Karpas-422 (cell line): Measurements from ENCODE around the gene ASB2. TPM values are rescaled to one million over a fixed set of nuclear protein-coding genes. Genes with fewer than 3 reads are reported as not detected.

Experiments
- DNase-seq: peaks from one replicate; pipeline ENCODE4 v3.0.0-alpha.2; 2015
- H2AFZ ChIP-seq: fragments of 200-600 bp; sonication (generic); 2 replicates; pipeline ENCODE4 v1.6.1; 2014; ENCODE audit warnings: antibody characterized with exemption, low read length, mixed read lengths
- H3K27ac ChIP-seq: fragments of 200-600 bp; sonication (generic); 2 replicates; pipeline ENCODE4 v1.5.1; 2014; ENCODE audit warnings: mild to moderate bottlenecking, low read length, moderate library complexity
- H3K27me3 ChIP-seq: fragments of 200-600 bp; sonication (generic); 2 replicates; pipeline ENCODE4 v1.6.1; 2014; ENCODE audit warnings: low read length, mixed read lengths
- H3K36me3 ChIP-seq: fragments of 200-600 bp; sonication (generic); 2 replicates; pipeline ENCODE4 v1.6.1; 2014; ENCODE audit warnings: low read length, mixed read lengths; ENCODE audit not compliant: insufficient read depth
- H3K4me1 ChIP-seq: fragments of 200-600 bp; sonication (generic); 2 replicates; pipeline ENCODE4 v1.6.1; 2014; ENCODE audit warnings: mild to moderate bottlenecking, low read length, mixed read lengths
- H3K4me2 ChIP-seq: fragments of 200-600 bp; sonication (generic); 2 replicates; pipeline ENCODE4 v1.6.1; 2014; ENCODE audit warnings: low read length, low read depth, mild to moderate bottlenecking; ENCODE audit not compliant: poor library complexity, severe bottlenecking
- H3K4me3 ChIP-seq: fragments of 200-600 bp; sonication (generic); 2 replicates; pipeline ENCODE4 v1.5.1; 2014; ENCODE audit warnings: mild to moderate bottlenecking, antibody characterized with exemption, low read length, mixed read lengths
- H3K79me2 ChIP-seq: fragments of 200-600 bp; sonication (generic); 2 replicates; pipeline ENCODE4 v1.6.1; 2014; ENCODE audit warnings: mild to moderate bottlenecking, low read length, mixed read lengths
- H3K9ac ChIP-seq: fragments of 200-600 bp; sonication (generic); 2 replicates; pipeline ENCODE4 v1.6.0; 2014; ENCODE audit warnings: low read length
- H3K9me2 ChIP-seq: fragments of 200-600 bp; sonication (generic), shearing (Covaris generic); replicated peaks from 2 replicates; pipeline ENCODE4 v1.6.0; 2014; ENCODE audit warnings: mild to moderate bottlenecking, low read length, moderate library complexity; ENCODE audit not compliant: insufficient read depth
- H3K9me3 ChIP-seq: fragments of 300-700, 200-600 bp; sonication (generic); 2 replicates; pipeline ENCODE4 v1.6.1; 2014; ENCODE audit warnings: low read length, mixed read lengths
- H4K20me1 ChIP-seq: fragments of 200-600 bp; sonication (generic); 2 replicates; pipeline ENCODE4 v1.6.1; 2014; ENCODE audit warnings: mild to moderate bottlenecking, antibody characterized with exemption, low read length, low read depth; ENCODE audit not compliant: insufficient read depth
- total RNA-seq: library from RNA; depleted of rRNA; stranded (reverse); fragments of >200 nt; shearing (Covaris generic); gene quantifications from 2 replicates; pipeline ENCODE4 v1.2.3, GENCODE V29; 2014; ENCODE audit warnings: low replicate concordance

ASB2 gene
- total RNA-seq, 1 experiment from 2014 or later = 2.3 TPM

DNA sequence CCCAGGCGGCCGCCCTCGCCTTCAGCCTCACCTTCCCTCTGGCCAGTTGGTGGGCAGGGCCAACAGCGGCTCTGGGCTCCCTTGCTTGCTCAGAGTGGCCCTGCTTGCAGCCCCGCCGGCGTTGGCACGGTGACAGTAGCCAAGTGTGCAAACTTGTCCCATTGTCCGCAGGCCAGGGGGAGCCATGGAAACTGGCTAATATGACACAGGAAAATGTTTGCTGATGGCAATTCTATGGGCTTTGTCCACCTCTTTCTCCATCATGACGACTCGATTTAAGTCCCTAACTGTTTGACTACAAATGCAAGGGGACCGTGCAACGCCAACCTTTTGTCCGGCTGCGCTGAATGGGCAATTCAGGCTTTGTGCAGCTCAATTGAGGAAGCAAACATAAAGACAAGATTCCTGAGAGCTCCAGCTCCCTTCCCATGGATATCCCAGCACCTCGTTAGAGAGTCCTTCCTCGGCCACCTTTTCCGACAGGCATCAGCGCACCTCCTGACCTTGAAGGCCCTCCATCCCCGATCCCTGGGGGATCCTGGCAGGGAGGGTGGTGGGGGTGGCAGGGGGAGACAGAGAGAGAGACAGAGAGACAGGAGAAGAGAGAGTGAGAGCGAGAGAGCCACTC, 50.0 kb downstream of the ASB2 start:
- no peaks in the 10 kb centered on the region for H3K9me3 ChIP-seq
- no peak overlapping the region for H3K4me2 ChIP-seq
- H3K9ac ChIP-seq = no peak overlapping the region
- no peaks in the 10 kb centered on the region for H3K36me3 ChIP-seq
- H3K79me2 ChIP-seq = no peaks in the 10 kb centered on the region
- no peaks in the 10 kb centered on the region for H3K9me2 ChIP-seq
- no peak overlapping the region for H3K4me3 ChIP-seq
- H2AFZ ChIP-seq = no peak overlapping the region
- no peaks in the 10 kb centered on the region for H3K27me3 ChIP-seq
- no peaks in the 10 kb centered on the region for H4K20me1 ChIP-seq
- no peak for DNase-seq
- H3K4me1 ChIP-seq = no peaks in the 10 kb centered on the region
- H3K27ac ChIP-seq = no peak overlapping the region

DNA sequence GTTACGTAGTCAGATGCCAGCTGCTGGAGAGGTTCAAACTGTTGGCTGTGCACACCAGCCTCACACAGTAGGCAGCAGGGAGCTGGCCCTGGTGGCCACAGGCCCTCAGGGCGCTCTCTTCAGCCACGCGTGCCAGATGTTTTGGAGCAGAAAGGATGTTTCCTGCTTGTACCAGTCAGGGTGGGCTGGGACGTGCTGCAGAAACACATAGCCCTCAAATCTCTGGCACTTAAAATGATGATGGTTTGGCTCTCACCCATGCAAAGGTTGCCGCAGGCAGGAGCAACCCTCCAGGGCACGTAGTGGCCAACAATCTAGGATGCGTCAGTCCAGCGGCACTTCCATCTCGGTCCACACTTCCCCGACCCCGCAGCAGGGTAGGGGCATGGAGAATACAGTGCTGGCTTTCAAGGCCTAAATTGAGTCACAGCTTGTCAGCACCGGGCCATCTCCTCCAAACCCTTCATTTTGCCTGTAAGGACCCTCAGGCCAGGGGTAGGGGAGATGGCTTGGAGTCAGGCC, 50.9 kb downstream of the ASB2 start:
- H3K4me3 ChIP-seq = no peak overlapping the region
- H3K36me3 ChIP-seq = no peaks in the 10 kb centered on the region
- no peak overlapping the region for H3K9ac ChIP-seq
- no peak overlapping the region for H3K4me2 ChIP-seq
- H3K27me3 ChIP-seq = no peaks in the 10 kb centered on the region
- no peak overlapping the region for H3K27ac ChIP-seq
- H3K79me2 ChIP-seq = no peaks in the 10 kb centered on the region
- H3K9me3 ChIP-seq = no peaks in the 10 kb centered on the region
- no peaks in the 10 kb centered on the region for H3K9me2 ChIP-seq
- DNase-seq = no peak
- no peak overlapping the region for H2AFZ ChIP-seq
- H3K4me1 ChIP-seq = no peaks in the 10 kb centered on the region
- H4K20me1 ChIP-seq = no peaks in the 10 kb centered on the region

DNA sequence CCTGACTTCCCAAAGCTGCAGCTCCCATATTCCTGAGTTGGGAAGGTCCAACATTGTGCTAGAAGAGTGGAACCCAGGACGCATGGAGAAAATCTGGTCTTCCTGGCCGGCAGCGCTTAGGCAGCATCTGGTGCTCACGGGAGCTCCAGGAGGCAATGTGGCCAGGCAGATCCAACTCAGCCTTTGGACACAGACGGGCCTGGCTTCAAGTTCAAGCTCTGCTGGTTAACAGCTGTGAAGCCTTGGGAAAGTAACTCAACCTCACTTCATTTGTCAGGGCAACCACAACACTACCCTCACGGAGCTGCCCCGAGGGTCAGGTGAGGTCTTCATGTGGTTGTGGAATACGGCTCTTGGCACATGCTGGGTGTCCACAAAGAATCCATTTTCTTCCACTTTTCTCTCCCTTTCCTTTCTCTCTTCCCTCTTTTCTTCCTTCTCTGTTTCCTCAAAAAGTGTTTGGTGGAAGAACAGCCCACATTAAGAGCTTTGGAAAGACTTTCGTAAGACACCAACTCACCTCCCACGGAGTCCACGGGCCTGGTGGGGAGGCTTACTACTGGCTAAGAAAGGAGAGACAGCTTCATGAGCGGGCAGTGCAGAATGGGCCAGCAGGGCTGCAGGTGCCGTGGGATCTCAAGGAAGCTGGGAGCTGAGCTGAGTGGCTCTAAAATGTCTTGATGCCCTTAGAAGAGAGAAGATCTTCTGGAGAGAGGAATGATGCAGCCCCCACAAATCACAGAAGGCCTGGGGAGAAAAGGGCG, 51.6 kb downstream of the ASB2 start:
- Histone ChIP-seq H3K27me3 (no peaks in the 10 kb centered on the region), H3K9me3 (no peaks in the 10 kb centered on the region), H3K79me2 (no peaks in the 10 kb centered on the region), H4K20me1 (no peaks in the 10 kb centered on the region), H3K4me1 (no peaks in the 10 kb centered on the region), H3K4me3 (no peak overlapping the region), H3K9me2 (no peaks in the 10 kb centered on the region), H3K36me3 (no peaks in the 10 kb centered on the region), H3K9ac (no peak overlapping the region), H3K4me2 (no peak overlapping the region), H2AFZ (no peak overlapping the region), H3K27ac (no peak overlapping the region)
- no peak for DNase-seq

DNA sequence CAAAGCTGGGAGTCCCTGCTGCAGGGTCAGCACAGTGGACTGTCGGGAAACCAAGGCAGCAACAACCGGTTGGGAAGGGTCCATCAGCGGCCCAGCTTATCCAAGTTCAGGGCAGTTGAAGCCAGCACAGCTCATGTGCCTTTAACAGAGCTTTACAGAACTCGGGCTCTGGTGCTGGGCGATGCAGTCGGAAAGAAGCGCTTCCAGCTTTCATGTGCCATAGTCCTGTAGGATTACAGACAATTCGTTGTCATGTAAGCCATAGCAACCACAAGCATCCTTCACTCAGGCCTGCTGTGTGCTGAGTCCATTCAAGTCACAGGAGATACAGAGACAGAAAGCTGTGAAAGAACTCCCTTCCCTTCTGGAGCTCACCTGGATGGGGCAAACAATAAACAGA, 52.7 kb downstream of the ASB2 start:
- H3K79me2 ChIP-seq = no peaks in the 10 kb centered on the region
- H3K4me1 ChIP-seq = no peaks in the 10 kb centered on the region
- H3K9me3 ChIP-seq = no peaks in the 10 kb centered on the region
- H3K27me3 ChIP-seq = 0 out of 2 replicates have a peak, but pooled peaks cover 5% of the 10 kb centered on the region
- H3K9ac ChIP-seq = no peak overlapping the region
- no peak overlapping the region for H3K4me2 ChIP-seq
- H2AFZ ChIP-seq = no peak overlapping the region
- H3K27ac ChIP-seq = no peak overlapping the region
- no peak overlapping the region for H3K4me3 ChIP-seq
- H3K9me2 ChIP-seq = no peaks in the 10 kb centered on the region
- DNase-seq = no peak
- H3K36me3 ChIP-seq = no peaks in the 10 kb centered on the region
- no peaks in the 10 kb centered on the region for H4K20me1 ChIP-seq

DNA sequence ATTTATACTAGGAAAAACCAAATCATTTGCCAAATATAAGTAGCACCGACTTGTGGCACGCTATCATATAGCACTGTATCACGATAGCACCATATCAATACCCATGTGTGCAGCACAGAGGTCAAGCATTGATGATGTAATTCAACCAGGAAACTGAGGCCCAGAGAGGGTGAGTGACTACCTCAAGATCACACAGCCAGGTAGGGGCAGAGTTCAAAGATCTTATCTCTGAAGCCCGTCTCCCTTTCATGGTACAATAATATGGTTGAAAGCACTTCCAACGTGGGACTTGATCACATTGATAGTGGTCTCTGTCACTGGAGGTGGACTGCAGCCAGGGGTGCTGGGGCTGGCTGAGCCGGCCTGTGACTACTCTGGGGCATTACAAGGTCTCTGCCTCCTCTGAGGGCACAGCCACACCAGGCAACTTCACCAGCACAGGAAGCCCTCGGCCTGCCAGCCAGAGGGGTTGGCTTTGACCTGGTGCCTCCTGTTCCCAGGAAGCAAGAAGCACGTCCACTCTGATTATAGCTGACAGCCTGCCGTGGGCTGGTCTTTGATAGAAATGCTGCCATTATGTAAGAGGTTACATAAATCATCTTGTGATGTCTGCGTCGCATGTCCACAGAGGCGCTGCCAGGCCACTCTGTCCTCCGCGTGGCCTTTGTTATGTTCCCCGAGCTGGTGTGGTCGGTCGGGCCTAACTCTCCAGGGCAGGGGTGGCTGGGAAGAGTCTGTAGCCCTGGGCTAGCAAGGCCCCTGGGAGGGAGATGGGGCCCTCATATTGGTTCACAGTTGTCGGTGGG, 55.2 kb downstream of the ASB2 start:
- H3K27me3 ChIP-seq = 0 out of 2 replicates have a peak, but pooled peaks cover 9% of the 10 kb centered on the region

DNA sequence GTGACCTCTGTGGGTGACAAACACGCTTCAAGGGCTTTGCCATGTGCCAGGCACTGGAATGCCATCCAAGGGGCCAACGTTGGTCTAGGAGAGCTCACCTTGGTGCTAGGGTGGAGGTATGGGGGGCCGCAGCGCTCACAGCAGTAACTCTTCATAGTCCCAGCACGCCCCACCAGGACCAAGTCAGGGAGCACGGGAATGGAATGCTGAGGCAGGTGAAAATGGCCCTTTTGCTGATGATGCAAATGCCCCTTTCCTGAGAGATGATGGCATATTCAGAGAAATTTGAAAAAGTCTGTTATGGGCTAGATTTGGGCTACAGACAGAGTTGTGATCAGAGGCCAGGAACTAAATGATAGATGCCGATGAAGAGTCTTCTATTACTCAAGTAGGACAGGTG, 59.2 kb downstream of the ASB2 start:
- H3K27me3 ChIP-seq = 0 out of 2 replicates have a peak, but pooled peaks cover 9% of the 10 kb centered on the region
- no peaks in the 10 kb centered on the region for H3K36me3 ChIP-seq
- no peak overlapping the region for H3K4me3 ChIP-seq
- H3K27ac ChIP-seq = no peak overlapping the region
- no peak overlapping the region for H3K4me2 ChIP-seq
- no peaks in the 10 kb centered on the region for H4K20me1 ChIP-seq
- H3K79me2 ChIP-seq = no peaks in the 10 kb centered on the region
- no peak overlapping the region for H2AFZ ChIP-seq
- DNase-seq = no peak
- H3K9ac ChIP-seq = no peak overlapping the region
- H3K9me2 ChIP-seq = no peaks in the 10 kb centered on the region
- no peaks in the 10 kb centered on the region for H3K9me3 ChIP-seq
- peaks cover 4% of the 10 kb centered on the region; the same call in 1 of the 2 replicates for H3K4me1 ChIP-seq

More for the DNA sequence above, 55.2 kb downstream of the ASB2 start:
- H3K36me3 ChIP-seq = no peaks in the 10 kb centered on the region
- no peak overlapping the region for H2AFZ ChIP-seq
- H3K9me3 ChIP-seq = no peaks in the 10 kb centered on the region
- H3K4me1 ChIP-seq = peaks cover 4% of the 10 kb centered on the region; the same call in 1 of the 2 replicates
- H3K4me3 ChIP-seq = no peak overlapping the region
- no peaks in the 10 kb centered on the region for H3K79me2 ChIP-seq
- H3K9ac ChIP-seq = no peak overlapping the region
- no peaks in the 10 kb centered on the region for H4K20me1 ChIP-seq
- no peak overlapping the region for H3K27ac ChIP-seq
- H3K4me2 ChIP-seq = no peak overlapping the region
- DNase-seq = no peak
- H3K9me2 ChIP-seq = no peaks in the 10 kb centered on the region

DNA sequence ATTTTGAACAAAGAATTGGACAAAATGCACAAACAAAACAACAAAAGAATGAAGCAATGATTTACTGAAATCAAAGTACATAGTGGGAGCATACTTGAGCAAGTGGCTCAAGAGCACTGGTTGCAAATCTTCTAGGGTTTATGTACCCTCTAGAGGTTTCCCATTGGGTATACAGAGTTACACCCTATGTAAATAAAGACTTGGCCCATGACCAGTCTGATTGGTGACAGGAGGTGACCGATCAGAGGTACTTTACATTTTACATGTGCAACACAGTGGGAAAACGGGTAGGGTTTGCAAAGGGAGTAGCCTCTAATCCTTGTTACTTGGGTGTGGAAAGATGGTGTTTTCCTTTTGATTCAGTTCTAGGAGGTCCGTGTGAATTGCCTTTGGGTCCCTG, 59.9 kb downstream of the ASB2 start:
- Histone ChIP-seq H3K79me2 (no peaks in the 10 kb centered on the region), H3K9me2 (no peaks in the 10 kb centered on the region), H3K27ac (no peak overlapping the region), H3K4me2 (no peak overlapping the region), H3K4me3 (no peak overlapping the region), H2AFZ (no peak overlapping the region), H3K9ac (no peak overlapping the region), H3K4me1 (peaks cover 4% of the 10 kb centered on the region; the same call in 1 of the 2 replicates), H3K36me3 (no peaks in the 10 kb centered on the region), H3K9me3 (no peaks in the 10 kb centered on the region), H4K20me1 (no peaks in the 10 kb centered on the region), H3K27me3 (0 out of 2 replicates have a peak, but pooled peaks cover 9% of the 10 kb centered on the region)
- no peak for DNase-seq

DNA sequence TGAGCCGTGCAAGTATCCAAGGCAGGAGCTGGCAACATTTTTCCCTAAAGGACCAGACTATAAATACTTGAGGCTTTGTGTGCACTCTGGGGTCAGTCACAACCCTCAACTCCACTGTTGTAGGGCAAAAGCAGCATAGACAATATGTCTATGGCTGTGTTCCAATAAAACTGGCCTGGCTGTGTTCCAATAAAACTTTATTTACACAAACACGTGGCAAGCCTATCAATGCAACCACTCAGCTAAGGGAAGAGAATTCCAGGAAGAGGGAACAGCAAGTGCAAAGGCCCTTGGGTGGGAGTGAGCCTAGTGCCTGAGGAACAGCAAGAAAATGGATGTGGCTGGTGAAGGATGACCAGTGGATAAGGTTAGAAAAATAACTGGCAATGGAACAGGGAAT, 60.6 kb downstream of the ASB2 start:
- H3K79me2 ChIP-seq = no peaks in the 10 kb centered on the region
- no peak overlapping the region for H2AFZ ChIP-seq
- no peak for DNase-seq
- H3K9me3 ChIP-seq = no peaks in the 10 kb centered on the region
- no peak overlapping the region for H3K4me2 ChIP-seq
- H3K9ac ChIP-seq = no peak overlapping the region
- no peaks in the 10 kb centered on the region for H3K36me3 ChIP-seq
- H3K9me2 ChIP-seq = no peaks in the 10 kb centered on the region
- H3K4me1 ChIP-seq = peaks cover 4% of the 10 kb centered on the region; the same call in 1 of the 2 replicates
- H3K27ac ChIP-seq = no peak overlapping the region
- H3K4me3 ChIP-seq = no peak overlapping the region
- H4K20me1 ChIP-seq = no peaks in the 10 kb centered on the region
- 0 out of 2 replicates have a peak, but pooled peaks cover 9% of the 10 kb centered on the region for H3K27me3 ChIP-seq
